T-helper 2 cell treated with Interferon-gamma antibody and Interleukin-4, amounts not matched to agents 100 ng/mL and 5 ng/mL, for 36 hours (primary cell): ENCODE data around the gene PPP1R1A. TPM values are rescaled to one million over a fixed set of nuclear protein-coding genes. Genes with fewer than 3 reads are reported as not detected.

Experiments
- intact Hi-C: fragments of 100-400 bp; cut with micrococcal nuclease; formaldehyde crosslinking; loops from one replicate; pipeline ENCODE4 v1.15.1; 2023
- total RNA-seq: library from RNA; stranded (reverse); gene quantifications from 2 replicates; pipeline ENCODE4 v1.2.3, GENCODE V29; 2022

PPP1R1A gene
- total RNA-seq, 1 donor from 2014 or later, result not detected

DNA sequence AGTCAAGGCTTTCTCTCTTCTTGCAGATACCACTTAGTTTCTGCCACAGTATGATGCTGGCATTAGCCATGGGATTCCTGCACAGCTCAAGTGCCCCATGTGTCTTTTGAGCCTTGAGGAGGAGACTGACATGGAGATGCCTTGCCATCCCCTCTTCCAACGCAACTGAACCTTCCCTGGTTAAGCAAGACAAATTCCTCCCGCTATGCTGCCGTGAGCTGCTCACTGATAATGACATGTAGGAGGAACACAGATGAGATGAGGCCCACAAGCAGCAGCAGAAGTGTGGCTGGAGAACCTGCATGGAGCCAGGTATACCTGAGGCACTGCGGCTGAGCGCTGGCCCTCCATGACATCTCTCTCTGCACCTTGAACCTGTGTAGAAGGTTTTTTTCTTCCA is 15.4 kb upstream of the PPP1R1A start:
- intact Hi-C loops, result loop anchor here (2.0 kb wide), 1 partner anchor 25 kb away; no protein-coding TSS in a partner anchor

DNA sequence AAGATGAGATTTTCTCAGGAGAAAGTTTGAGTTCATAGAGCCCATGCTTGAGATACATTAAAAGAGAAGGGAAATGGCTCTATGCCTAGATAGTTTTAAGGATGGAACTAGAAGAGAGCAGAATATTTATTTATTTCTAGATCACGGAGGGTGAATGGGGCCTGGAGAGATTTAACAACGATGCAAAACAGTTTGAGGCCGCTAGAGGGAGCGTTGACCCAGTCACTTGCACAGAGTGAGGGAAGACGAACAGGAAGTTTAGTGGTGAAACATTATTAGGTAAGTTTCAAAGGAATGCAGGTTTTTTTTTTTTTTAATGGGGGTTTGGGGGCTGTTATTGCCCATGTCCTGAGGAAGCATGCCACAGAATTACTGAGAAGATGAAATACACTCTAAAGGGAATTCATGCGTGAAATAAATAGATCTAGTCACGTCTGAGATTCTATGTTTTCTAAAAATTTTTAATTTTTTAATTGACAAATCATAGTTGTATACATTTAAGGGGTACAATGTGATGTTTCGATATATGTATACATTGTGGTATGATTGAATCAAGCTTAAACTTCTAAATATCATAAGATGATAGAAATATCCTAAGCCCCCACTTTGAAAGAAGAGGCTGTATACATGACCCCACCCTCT is 14.8 kb upstream of the PPP1R1A start:
- intact Hi-C loops, result loop anchor here (2.0 kb wide), 1 partner anchor 24 kb away; no protein-coding TSS in a partner anchor

- intact Hi-C loops, result loop anchor here (2.0 kb wide), 1 partner anchor 24 kb away; no protein-coding TSS in a partner anchor
These were observed 14.2 kb upstream of the PPP1R1A start for GRCh38 chr12:54602661-54603060.

- intact Hi-C loops, result loop anchor here (2.0 kb wide), 1 partner anchor 23 kb away; no protein-coding TSS in a partner anchor
These were observed 13.4 kb upstream of the PPP1R1A start for GRCh38 chr12:54601841-54602240.

- intact Hi-C loops, result no loop called here
These were observed 10.5 kb upstream of the PPP1R1A start for GRCh38 chr12:54598970-54599369.

DNA sequence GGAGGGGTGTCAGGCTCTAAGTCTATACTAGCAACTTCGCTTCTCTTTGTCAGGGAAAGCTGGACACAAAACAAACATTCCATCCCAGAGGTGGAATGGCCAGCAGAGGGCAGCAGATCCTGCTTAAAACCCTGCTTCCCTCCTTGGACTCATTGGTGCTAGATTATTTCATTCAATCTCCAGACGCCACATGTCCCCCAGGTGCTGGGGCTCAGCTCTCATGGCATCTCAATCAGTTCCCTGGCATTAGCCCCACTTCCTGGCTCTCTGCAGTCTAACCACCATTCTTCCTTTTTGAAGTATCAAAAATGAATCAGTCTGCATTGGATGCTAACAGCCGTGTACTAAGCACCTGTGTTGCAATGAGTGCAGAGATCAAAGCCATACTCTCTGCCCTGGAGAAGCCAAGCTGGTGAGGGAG is 8.1 kb upstream of the PPP1R1A start:
- intact Hi-C loops, result no loop called here

DNA sequence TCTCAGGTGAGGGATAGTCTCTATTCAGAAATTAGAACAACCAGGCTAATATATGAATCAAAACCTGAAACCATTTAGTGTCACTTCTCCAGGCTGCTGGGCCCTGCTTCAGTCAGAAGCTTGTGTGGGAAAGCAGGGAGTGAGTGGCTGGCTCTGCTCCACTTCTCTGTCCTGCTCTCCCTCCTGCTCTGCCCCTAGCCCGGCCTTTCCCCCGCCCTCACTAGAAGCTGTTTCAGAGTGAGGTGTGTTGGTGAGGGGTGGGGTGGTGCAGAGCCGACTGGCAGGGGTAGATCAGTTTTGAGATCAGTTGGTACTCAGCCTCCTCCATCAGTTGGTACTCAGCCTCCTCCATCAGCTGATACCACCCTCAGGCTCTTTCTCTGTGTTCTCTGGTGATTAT is 7.0 kb upstream of the PPP1R1A start:
- intact Hi-C loops, result no loop called here

DNA sequence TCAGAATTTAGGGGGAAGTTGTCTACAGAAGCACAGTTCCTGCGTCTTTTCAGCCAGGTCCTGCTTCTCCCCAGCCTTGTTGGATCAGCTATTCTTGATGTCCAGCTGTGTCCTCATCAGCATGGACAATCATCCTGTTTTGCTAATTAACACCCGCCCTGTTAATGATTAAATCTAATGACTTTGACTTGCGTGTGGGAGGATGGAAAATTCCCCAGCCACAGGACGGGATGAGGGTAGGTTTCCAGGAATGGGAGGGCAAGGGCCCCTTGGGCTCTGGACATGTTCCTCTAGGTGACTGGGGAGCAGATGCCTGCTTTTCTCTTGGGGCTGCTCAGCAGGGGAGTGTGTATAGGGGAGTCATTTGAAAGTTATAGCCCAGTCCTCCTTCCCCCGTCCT is 5.3 kb upstream of the PPP1R1A start:
- intact Hi-C loops, result no loop called here

GRCh38 chr12:54593135-54593534 is 4.7 kb upstream of the PPP1R1A start:
- intact Hi-C loops, result no loop called here

DNA sequence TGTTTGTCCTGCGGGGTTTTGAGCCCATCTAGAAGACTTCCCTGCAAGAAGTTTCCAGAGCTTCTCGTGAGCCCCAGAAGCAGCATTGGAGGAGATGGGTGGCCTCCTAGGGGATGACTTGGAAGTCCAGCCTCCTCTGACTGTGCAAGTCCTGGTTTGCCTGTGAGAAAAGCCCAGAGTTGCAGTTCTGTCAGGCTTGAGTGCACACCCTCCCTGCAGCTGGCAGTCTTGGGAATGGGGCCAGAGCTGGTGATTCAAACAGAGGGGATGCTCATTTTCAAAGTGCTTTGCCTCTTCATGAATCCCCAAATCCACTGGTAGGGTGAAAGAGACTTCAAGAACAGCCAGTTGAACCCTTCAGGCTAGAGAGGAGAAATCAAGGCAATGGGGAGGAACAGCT is 3.9 kb upstream of the PPP1R1A start:
- intact Hi-C loops, result no loop called here

DNA sequence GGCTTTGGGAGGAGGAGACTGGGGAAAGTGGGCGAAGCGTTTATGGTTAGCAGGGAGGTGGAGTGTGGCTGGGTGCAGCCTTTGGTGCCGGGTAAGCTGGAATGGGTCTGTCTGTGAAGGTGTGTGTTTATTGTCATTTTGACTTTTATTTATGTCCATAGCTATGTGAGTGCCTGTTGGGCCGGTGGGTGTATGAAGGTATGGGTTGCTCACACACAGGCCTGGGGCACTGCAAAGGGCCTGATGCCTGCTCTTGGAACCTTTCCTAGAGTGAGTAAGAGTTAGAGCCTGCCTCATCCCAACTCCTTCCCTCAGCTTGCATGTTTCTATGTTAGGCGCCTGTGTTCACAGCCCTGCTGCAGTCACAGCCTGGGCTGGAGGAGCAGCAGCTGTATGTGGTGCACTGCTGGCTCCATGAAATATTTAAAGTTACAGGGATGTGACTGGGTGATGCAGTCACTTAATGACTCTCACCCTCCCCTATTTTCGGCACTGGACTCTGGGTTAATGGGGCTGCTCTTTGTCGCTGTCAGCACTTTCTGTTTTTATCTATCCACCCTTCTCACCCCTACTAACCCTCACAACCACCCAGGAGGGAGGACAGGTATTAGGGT is 2.6 kb upstream of the PPP1R1A start:
- intact Hi-C loops, result no loop called here

- intact Hi-C loops, result no loop called here
These were observed 1.5 kb upstream of the PPP1R1A start for GRCh38 chr12:54589964-54590363.

DNA sequence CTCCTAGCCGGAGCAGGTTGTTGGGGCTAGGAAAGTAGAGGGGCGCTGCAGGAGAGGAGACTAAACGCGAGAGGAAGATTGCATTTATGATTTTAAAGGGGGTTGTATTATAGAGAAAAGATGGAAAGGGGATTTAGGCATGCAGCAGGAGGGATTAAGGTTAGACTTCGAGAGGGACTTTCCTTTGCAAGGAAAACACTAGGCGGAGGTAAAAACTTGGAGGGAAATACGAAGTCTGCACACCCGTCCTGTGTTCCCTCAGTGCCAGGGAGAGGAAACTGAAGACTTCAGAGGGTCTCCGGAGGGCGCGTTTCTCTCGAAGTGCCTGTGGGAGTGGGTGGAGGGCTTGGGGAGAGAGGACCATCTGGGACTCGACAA is 420 bp upstream of the PPP1R1A start:
- intact Hi-C loops, result no loop called here

- intact Hi-C loops, result no loop called here
These were observed 1.1 kb downstream of the PPP1R1A start for GRCh38 chr12:54587315-54587873.

GRCh38 chr12:54586620-54587019 is 1.8 kb downstream of the PPP1R1A start:
- intact Hi-C loops, result no loop called here

- intact Hi-C loops, result no loop called here
These were observed 3.2 kb downstream of the PPP1R1A start for GRCh38 chr12:54585243-54585642.

DNA sequence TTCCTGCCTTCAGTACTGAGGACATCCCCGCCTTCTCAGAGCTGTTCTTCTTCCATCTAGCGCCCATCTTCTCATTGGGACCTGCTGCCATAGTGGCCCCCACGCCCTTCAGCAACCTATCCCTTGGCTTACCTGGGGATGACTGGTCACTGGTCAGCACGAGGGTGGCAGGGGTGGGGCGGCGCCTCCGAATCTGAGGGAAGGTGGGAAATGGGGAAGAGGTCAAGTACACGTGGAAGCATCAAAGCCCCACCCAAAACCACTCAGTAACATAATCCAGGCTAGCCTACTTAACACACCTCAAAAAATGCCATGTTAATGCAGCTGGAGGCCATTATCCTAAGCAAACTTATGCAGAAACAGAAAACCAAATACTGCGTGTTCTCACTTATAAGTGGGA is 4.3 kb downstream of the PPP1R1A start:
- intact Hi-C loops, result no loop called here

- intact Hi-C loops, result no loop called here
These were observed 4.7 kb downstream of the PPP1R1A start for GRCh38 chr12:54583726-54584125.

DNA sequence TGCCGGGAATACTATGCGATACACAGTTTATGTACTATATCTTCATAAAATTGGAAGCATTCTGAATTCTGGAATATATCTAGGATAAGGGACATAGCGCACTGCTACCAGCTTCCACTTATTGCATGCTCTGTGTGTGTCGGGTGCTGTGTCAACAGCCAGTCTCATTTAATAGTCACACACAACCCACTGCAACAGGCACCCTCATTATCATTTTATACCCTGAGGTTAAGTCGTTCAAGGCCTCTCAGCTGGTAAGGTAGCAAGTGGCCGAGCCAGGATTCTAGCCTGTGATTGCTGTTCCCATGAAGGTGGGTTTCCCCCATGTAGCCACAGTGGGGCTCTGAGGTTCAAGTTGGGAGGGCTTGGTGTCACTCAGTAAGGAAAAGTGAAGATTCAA is 7.0 kb downstream of the PPP1R1A start:
- intact Hi-C loops, result no loop called here

GRCh38 chr12:54579696-54580333 is 8.6 kb downstream of the PPP1R1A start:
- intact Hi-C loops, result loop anchor here (2.0 kb wide), 2 partner anchors 19 to 23 kb away; no protein-coding TSS in a partner anchor

- intact Hi-C loops, result loop anchor here (2.0 kb wide), 2 partner anchors 18 to 24 kb away; no protein-coding TSS in a partner anchor
These were observed 9.2 kb downstream of the PPP1R1A start for GRCh38 chr12:54579258-54579657.

DNA sequence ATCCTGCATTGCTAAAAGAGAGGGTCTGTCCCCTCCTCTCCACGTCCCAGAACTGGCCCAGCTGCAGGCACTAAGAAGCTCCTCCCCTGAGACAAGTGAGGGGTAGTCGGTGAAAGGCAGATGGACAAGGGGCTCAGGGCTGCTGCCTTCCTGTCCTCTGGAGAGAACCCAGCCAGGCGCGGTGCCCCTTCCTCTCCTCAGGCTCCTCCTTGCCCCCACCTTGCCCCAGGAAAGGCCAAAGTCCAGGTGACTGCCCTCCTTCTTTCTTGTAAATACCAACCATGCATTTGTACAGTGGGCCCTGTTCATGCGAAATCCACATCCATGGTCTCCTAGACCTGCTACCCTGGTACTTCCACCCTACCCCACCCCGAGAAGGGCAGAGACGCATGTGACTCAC is 9.7 kb downstream of the PPP1R1A start:
- intact Hi-C loops, result loop anchor here (2.0 kb wide), 2 partner anchors 18 to 24 kb away; no protein-coding TSS in a partner anchor
